GM23338 (cell line): ENCODE results near the gene SLC2A5.

ENCODE experiments used
- EZH2 ChIP-seq: fragments of 200-600 bp; sonication (generic); IDR thresholded peaks from one replicate; pipeline ENCODE4 v1.8.0; 2017; ENCODE audit warnings: antibody characterized with exemption, mild to moderate bottlenecking, low read depth; ENCODE audit not compliant: unreplicated experiment
- NANOG ChIP-seq: IDR thresholded peaks from 2 replicates; pipeline ENCODE4 v1.6.1; 2016; ENCODE audit warnings: antibody characterized with exemption, borderline replicate concordance
- TF ChIP-seq, protein P1 (sequence below), 2 experiments: fragments of 200-600 bp in 1 of 2; sonication (generic) in 1 of 2; conservative IDR thresholded peaks; 2 replicates each; pipeline versions ENCODE4 v1.5.1 to v1.6.1; 2016 to 2017; ENCODE audit warnings: antibody characterized with exemption in 2 of 2, low read depth in 2 of 2, mild to moderate bottlenecking in 2 of 2, moderate library complexity in 1 of 2

DNA sequence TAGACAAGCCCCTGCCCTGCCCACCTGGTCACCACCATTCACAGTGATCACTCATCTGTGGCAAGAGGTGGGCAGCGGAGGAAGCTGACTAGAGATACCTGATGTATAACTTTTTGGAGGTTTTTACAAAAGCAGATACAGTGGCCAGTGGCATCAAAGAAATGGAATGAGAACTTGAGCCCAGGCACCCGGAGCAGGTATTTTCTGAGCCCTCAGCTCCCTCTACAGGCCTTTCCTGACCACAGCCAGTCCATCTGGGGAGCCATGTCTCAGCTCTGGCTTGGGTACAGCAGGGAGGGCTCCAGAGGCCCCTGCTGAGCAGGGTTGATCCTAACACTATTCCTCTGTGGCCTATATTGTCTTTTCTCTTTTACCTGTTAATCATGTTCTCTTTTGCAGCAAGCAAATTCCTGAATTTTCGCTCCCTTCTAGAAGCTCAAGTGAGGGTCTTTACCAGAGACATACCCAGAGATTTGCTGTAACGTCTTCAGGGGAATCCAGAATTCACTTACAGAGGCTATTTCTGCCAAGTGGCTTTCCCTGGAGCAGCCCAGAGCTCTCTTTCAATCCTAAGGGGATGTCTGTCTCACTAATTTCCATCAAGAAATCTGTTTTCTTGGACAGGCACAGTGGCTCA lies 32.2 kb upstream of the SLC2A5 start:
- TF ChIP-seq, protein P1, sequence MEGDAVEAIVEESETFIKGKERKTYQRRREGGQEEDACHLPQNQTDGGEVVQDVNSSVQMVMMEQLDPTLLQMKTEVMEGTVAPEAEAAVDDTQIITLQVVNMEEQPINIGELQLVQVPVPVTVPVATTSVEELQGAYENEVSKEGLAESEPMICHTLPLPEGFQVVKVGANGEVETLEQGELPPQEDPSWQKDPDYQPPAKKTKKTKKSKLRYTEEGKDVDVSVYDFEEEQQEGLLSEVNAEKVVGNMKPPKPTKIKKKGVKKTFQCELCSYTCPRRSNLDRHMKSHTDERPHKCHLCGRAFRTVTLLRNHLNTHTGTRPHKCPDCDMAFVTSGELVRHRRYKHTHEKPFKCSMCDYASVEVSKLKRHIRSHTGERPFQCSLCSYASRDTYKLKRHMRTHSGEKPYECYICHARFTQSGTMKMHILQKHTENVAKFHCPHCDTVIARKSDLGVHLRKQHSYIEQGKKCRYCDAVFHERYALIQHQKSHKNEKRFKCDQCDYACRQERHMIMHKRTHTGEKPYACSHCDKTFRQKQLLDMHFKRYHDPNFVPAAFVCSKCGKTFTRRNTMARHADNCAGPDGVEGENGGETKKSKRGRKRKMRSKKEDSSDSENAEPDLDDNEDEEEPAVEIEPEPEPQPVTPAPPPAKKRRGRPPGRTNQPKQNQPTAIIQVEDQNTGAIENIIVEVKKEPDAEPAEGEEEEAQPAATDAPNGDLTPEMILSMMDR (conservative IDR thresholded peaks at IDR 0.05; ENCODE audit: low read depth in 2 of 2): peak; percentile 72 to 90
- no peak for TF ChIP-seq NANOG
- no peak for TF ChIP-seq EZH2
